ENCODE measurements around the gene GRK6. TPM values are rescaled to one million over a fixed set of nuclear protein-coding genes. Genes with fewer than 3 reads are reported as not detected.

GRK6 gene
- total RNA-seq, 4 donors from 2014 or later = 19.4 to 26.4 (median 23.2) TPM

- no peaks in the 10 kb centered on the region for H3K9me3 ChIP-seq
- DNase-seq (ENCODE audit: low spot score in 2 of 2) = no peak
- H3K36me3 ChIP-seq = peaks cover 0 to 25% (median 0%) of the 10 kb centered on the region in 3 donors
- H3K4me3 ChIP-seq = peak overlapping the region; percentile 45 to 74 (median 66)
- peak overlapping the region; percentile 43 to 80 (median 71) for H3K27ac ChIP-seq
- TF ChIP-seq CTCF (IDR thresholded peaks at IDR 0.05) = peak; percentile 51 to 89 (median 77)
- TF ChIP-seq EP300 (IDR thresholded peaks at IDR 0.05) = no peak
- peak in 1 of 2 donors; percentile 9 for TF ChIP-seq POLR2A (IDR thresholded peaks at IDR 0.05)
- peaks cover 0 to 38% (median 23%) of the 10 kb centered on the region in 4 donors for H3K4me1 ChIP-seq
- WGBS, 2 donors = 0 to 1% methylated on average over 27 to 67 of the region's 80 CpGs
- peaks cover 0 to 24% of the 10 kb centered on the region in 2 donors for H3K27me3 ChIP-seq
Observed at GRCh38 chr5:177455036-177455660, 28.7 kb downstream of the GRK6 start.

GRCh38 chr5:177455661-177456590, 29.4 kb downstream of the GRK6 start:
- TF ChIP-seq CTCF (IDR thresholded peaks at IDR 0.05) (peak; percentile 85 to 98 (median 96)), EP300 (IDR thresholded peaks at IDR 0.05) (peak in 1 of 2 donors; percentile 20), POLR2A (IDR thresholded peaks at IDR 0.05) (no peak)
- peak overlapping the region; percentile 43 to 80 (median 68) for H3K27ac ChIP-seq
- peaks cover 0 to 16% of the 10 kb centered on the region in 2 donors for H3K27me3 ChIP-seq
- peak; percentile 92 to 95 for DNase-seq (ENCODE audit: low spot score in 2 of 2)
- WGBS, 2 donors = 0 to 3% methylated on average over 18 to 30 of the region's 76 CpGs
- H3K36me3 ChIP-seq = peaks cover 0 to 31% (median 0%) of the 10 kb centered on the region in 3 donors
- peaks cover 0 to 38% (median 23%) of the 10 kb centered on the region in 4 donors for H3K4me1 ChIP-seq
- peak overlapping the region; percentile 45 to 74 (median 66) for H3K4me3 ChIP-seq
- no peaks in the 10 kb centered on the region for H3K9me3 ChIP-seq

- no peak for TF ChIP-seq CTCF (IDR thresholded peaks at IDR 0.05)
- no peak for TF ChIP-seq EP300 (IDR thresholded peaks at IDR 0.05)
- no peak for TF ChIP-seq POLR2A (IDR thresholded peaks at IDR 0.05)
- DNase-seq (ENCODE audit: low spot score in 2 of 2) = no peak
- WGBS, 2 donors = 27 to 28% methylated on average over 12 of the region's 12 CpGs
- peaks cover 0 to 15% of the 10 kb centered on the region in 2 donors for H3K27me3 ChIP-seq
- no peak overlapping the region for H3K4me3 ChIP-seq
- peaks cover 0 to 38% (median 23%) of the 10 kb centered on the region in 4 donors for H3K4me1 ChIP-seq
- peak overlapping the region; percentile 3 to 74 (median 43) for H3K27ac ChIP-seq
- peaks cover 0 to 35% (median 0%) of the 10 kb centered on the region in 3 donors for H3K36me3 ChIP-seq
- no peaks in the 10 kb centered on the region for H3K9me3 ChIP-seq
Observed at GRCh38 chr5:177456591-177456964, 30.1 kb downstream of the GRK6 start.

- TF ChIP-seq CTCF (IDR thresholded peaks at IDR 0.05) (peak; percentile 55 to 80 (median 73)), EP300 (IDR thresholded peaks at IDR 0.05) (no peak)
- WGBS, 2 donors = 63 to 64% methylated on average over 15 to 24 of the region's 24 CpGs
- H3K4me1 ChIP-seq = peaks cover 0 to 41% (median 23%) of the 10 kb centered on the region in 4 donors
- H3K27ac ChIP-seq = peak overlapping the region; percentile 3 to 74 (median 43)
- DNase-seq (ENCODE audit: low spot score in 2 of 2) = peak; percentile 66 to 79
- no peaks in the 10 kb centered on the region for H3K9me3 ChIP-seq
- H3K4me3 ChIP-seq = no peak overlapping the region
- peaks cover 0 to 9% of the 10 kb centered on the region in 2 donors for H3K27me3 ChIP-seq
- H3K36me3 ChIP-seq = peaks cover 0 to 42% (median 0%) of the 10 kb centered on the region in 3 donors
Observed at GRCh38 chr5:177456976-177457851, 30.7 kb downstream of the GRK6 start.

Measured in tibial nerve (tissue), 4 donors.